B cell (primary cell): Measurements from ENCODE around the gene IGLL5. TPM values are rescaled to one million over a fixed set of nuclear protein-coding genes. Genes with fewer than 3 reads are reported as not detected.
A peak's percentile ranks its signal among the peaks of the same experiment; 100 is the strongest.

Source experiments
- ATAC-seq: fragments of 200-7000 bp; cut with Tn5 transposase; one replicate; pipeline ENCODE4 v1.10.0; 2021; ENCODE audit warnings: low read depth, mild to moderate bottlenecking, moderate number of reproducible peaks, moderate library complexity
- CTCF ChIA-PET: fragments of 350-600 bp; sonication (Branson Sonifier 250); formaldehyde crosslinking; loops from one replicate; lab custom pipeline; 2021; ENCODE audit warnings: antibody characterized with exemption, inconsistent platforms; lab: Charles Lee
- POLR2A ChIA-PET: fragments of 350-600 bp; sonication (Branson Sonifier 250); formaldehyde crosslinking; loops from one replicate; lab custom pipeline; 2021; ENCODE audit warnings: antibody characterized with exemption; lab: Charles Lee
- DNase-seq: peaks from one replicate; pipeline ENCODE4 v3.0.0; 2013
- H2AFZ ChIP-seq: 2 replicates; pipeline ENCODE4 v1.6.1; 2012; ENCODE audit warnings: mild to moderate bottlenecking, low read depth, low read length; ENCODE audit not compliant: insufficient read depth, poor library complexity, severe bottlenecking
- H3K27ac ChIP-seq, 2 donors: 1 replicate in 1 of 2; 2 replicates in 1 of 2; pipeline ENCODE4 v1.5.1; 2012 to 2013; ENCODE audit warnings: low read length in 2 of 2, mild to moderate bottlenecking in 2 of 2, moderate library complexity in 1 of 2
- H3K27me3 ChIP-seq, 4 experiments: fragments of 200-600 bp in 1 of 4; sonication (generic) in 1 of 4; replicated peaks in 1 of 4; 1 replicate in 2 of 4; 2 replicates in 2 of 4; pipeline versions ENCODE4 v1.6.1 to v1.7.0; 2013 to 2016; ENCODE audit warnings: low read length in 3 of 4, mild to moderate bottlenecking in 2 of 4, mixed read lengths in 1 of 4, moderate library complexity in 1 of 4; ENCODE audit not compliant: insufficient read depth in 4 of 4, control insufficient read depth in 3 of 4; ENCODE audit errors: control extremely low read depth in 1 of 4
- H3K36me3 ChIP-seq, 2 experiments: replicated peaks in 1 of 2; 1 replicate in 1 of 2; 2 replicates in 1 of 2; pipeline versions ENCODE4 v1.6.1 to v1.7.1; 2013; ENCODE audit warnings: low read length in 1 of 2; ENCODE audit not compliant: insufficient read depth in 2 of 2, control insufficient read depth in 1 of 2; ENCODE audit errors: control extremely low read depth in 1 of 2, extremely low read depth in 1 of 2
- H3K4me1 ChIP-seq, 2 donors: fragments of 200-600 bp in 1 of 2; sonication (generic) in 1 of 2; 1 replicate in 1 of 2; 2 replicates in 1 of 2; pipeline versions ENCODE4 v1.5.1 to v1.6.1; 2013 to 2017; ENCODE audit warnings: low read length in 2 of 2; ENCODE audit not compliant: control insufficient read depth in 2 of 2, insufficient read depth in 2 of 2
- H3K4me2 ChIP-seq: replicated peaks from 2 replicates; pipeline ENCODE3; 2012; ENCODE audit warnings: mild to moderate bottlenecking, low read depth, low read length; ENCODE audit not compliant: poor library complexity, severe bottlenecking
- H3K4me3 ChIP-seq, 5 experiments: fragments of 200-600 bp in 1 of 5; sonication (generic) in 1 of 5; 1 replicate in 3 of 5; 2 replicates in 2 of 5; pipeline versions ENCODE4 v1.5.1 to v1.7.0; 2011 to 2016; ENCODE audit warnings: low read length in 4 of 5, mild to moderate bottlenecking in 4 of 5, low read depth in 2 of 5, control low read depth in 1 of 5, moderate library complexity in 1 of 5; ENCODE audit not compliant: insufficient read depth in 1 of 5; ENCODE audit errors: control extremely low read depth in 1 of 5, extremely low read depth in 1 of 5
- H3K79me2 ChIP-seq: fragments of 200-600 bp; sonication (generic); one replicate; pipeline ENCODE4 v1.6.0; 2016; ENCODE audit warnings: low read length; ENCODE audit not compliant: control insufficient read depth, insufficient read depth
- H3K9ac ChIP-seq: fragments of 200-600 bp; sonication (generic); 2 replicates; pipeline ENCODE4 v1.6.1; 2017; ENCODE audit warnings: mild to moderate bottlenecking, low read length, moderate library complexity
- H3K9me3 ChIP-seq, 3 donors: one replicate each; pipeline versions ENCODE4 v1.6.1 to v1.7.1; 2013; ENCODE audit warnings: low read length in 2 of 3; ENCODE audit not compliant: control insufficient read depth in 2 of 3, insufficient read depth in 1 of 3; ENCODE audit errors: control extremely low read depth in 1 of 3
- H4K20me1 ChIP-seq: 2 replicates; pipeline ENCODE4 v1.6.0; 2012; ENCODE audit warnings: mild to moderate bottlenecking, low read length; ENCODE audit not compliant: insufficient read depth, control insufficient read depth, poor library complexity, severe bottlenecking
- H3K27ac Mint-ChIP-seq: one replicate; pipeline ENCODE4 v1.8.0; 2021; ENCODE audit warnings: mixed read lengths
- H3K27me3 Mint-ChIP-seq: one replicate; pipeline ENCODE4 v1.8.0; 2021; ENCODE audit warnings: mixed read lengths
- H3K4me1 Mint-ChIP-seq: one replicate; pipeline ENCODE4 v1.8.0; 2021; ENCODE audit warnings: mixed read lengths
- H3K4me3 Mint-ChIP-seq: one replicate; pipeline ENCODE4 v1.8.0; 2021; ENCODE audit warnings: mixed read lengths
- H3K9me3 Mint-ChIP-seq: one replicate; pipeline ENCODE4 v1.8.0; 2022; ENCODE audit warnings: mixed read lengths; ENCODE audit not compliant: insufficient read depth
- EZH2 ChIP-seq: IDR thresholded peaks from 2 replicates; pipeline ENCODE4 v1.6.1; 2012; ENCODE audit warnings: borderline replicate concordance, low read depth, mild to moderate bottlenecking, moderate library complexity, low read length; ENCODE audit not compliant: insufficient read depth, poor library complexity, severe bottlenecking
- WGBS: methylation state at CpG from one replicate; pipeline ENCODE4 v1.1.5; 2013; ENCODE audit warnings: missing lambda C conversion rate; ENCODE audit not compliant: insufficient coverage; 5-methylcytosine and 5-hydroxymethylcytosine counted together
- intact Hi-C: fragments of 100-400 bp; cut with micrococcal nuclease; formaldehyde crosslinking; loops from one replicate; pipeline ENCODE4 v1.10.0; 2022
- polyA minus RNA-seq: library from RNA; depleted of rRNA, polyadenylated mRNA; stranded (reverse); fragments of >200 nt; gene quantifications from 2 replicates; pipeline ENCODE4 v1.2.3, GENCODE V29; 2012
- polyA plus RNA-seq: library from polyadenylated mRNA; depleted of rRNA; stranded (reverse); fragments of >200 nt; gene quantifications from 2 replicates; pipeline ENCODE4 v1.2.3, GENCODE V29; 2012
- total RNA-seq, 2 donors: library from RNA; stranded (reverse); fragments of 120-200 nt in 1 of 2; gene quantifications; 1 replicate in 1 of 2; 2 replicates in 1 of 2; pipeline versions ENCODE4 v1.2.3 to v1.2.4, GENCODE V29; 2013 to 2022
- TF ChIP-seq, protein P1 (sequence below): fragments of 200-600 bp; IDR thresholded peaks from one replicate; pipeline ENCODE4 v1.8.0; 2022; ENCODE audit warnings: antibody characterized with exemption, mild to moderate bottlenecking

Gene IGLL5
- 39.8 and 46.9 TPM in 2 replicates for total RNA-seq
- total RNA-seq (2013): 153 TPM
- polyA plus RNA-seq: 324 and 365 TPM in 2 replicates
- 190 and 274 TPM in 2 replicates for polyA minus RNA-seq

DNA sequence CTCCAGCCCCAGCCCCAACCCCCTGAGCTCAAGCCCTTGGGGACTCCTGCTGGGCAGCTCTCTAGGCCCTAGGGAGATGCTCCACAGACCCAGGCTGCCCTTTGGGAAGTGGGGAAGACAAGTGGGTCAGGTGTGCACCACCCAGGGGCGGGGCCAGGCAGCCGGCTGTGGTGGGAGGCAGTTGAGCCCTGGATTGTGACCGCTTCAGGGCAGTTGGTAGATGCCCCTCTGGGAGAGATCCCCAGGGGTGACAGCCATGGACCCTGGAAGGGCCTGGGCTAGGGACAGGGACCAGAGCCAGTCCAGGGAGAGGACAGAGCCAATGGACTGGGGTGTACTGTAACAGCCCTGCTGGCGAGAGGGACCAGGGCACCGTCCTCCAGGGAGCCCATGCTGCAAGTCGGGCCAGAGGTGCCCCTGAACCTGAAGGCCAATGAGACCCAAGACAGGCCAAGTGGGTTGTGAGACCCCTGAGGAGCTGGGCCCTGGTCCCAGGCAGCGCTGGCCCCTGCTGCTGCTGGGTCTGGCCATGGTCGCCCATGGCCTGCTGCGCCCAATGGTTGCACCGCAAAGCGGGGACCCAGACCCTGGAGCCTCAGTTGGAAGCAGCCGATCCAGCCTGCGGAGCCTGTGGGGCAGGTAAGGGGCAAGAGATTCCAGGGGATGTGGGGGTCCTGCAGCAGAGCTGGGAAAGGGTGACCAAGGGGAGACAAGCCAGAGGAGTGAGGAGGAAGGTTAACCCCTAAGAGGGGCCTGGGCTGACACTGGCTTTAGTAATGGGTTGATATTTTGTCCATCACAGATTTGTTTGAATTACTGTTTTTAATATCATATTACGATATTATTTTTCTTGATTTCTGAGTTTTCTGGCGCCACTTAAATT is at the start of gene IGLL5:
Gene IGLL5, plus strand, starts transcription at position 196 of the 883 bp plus-strand sequence. Its CDS starts 238 bp downstream, at position 434.
- H3K4me1 ChIP-seq: peaks cover 54 to 74% of the 10 kb centered on the region in 2 donors
- H3K9me3 Mint-ChIP-seq: no peaks in the 10 kb centered on the region
- intact Hi-C loops: no loop called here
- H3K27ac ChIP-seq: peak within 1 kb of the TSS; percentile 54 to 58
- peaks cover 0 to 57% (median 1%) of the 10 kb centered on the region in 3 donors for H3K9me3 ChIP-seq
- 43% methylated on average over 13 of the region's 15 CpGs for WGBS
- peaks cover 79% of the 10 kb centered on the region for H3K79me2 ChIP-seq
- peak within 1 kb of the TSS; percentile 45 for H3K9ac ChIP-seq
- peak; percentile 28 for DNase-seq
- no peak within 1 kb of the TSS for H2AFZ ChIP-seq
- H4K20me1 ChIP-seq: peaks cover 2% of the 10 kb centered on the region
- peak within 1 kb of the TSS; percentile 70 for H3K4me2 ChIP-seq
- no peak for ATAC-seq
- TF ChIP-seq, protein P1, sequence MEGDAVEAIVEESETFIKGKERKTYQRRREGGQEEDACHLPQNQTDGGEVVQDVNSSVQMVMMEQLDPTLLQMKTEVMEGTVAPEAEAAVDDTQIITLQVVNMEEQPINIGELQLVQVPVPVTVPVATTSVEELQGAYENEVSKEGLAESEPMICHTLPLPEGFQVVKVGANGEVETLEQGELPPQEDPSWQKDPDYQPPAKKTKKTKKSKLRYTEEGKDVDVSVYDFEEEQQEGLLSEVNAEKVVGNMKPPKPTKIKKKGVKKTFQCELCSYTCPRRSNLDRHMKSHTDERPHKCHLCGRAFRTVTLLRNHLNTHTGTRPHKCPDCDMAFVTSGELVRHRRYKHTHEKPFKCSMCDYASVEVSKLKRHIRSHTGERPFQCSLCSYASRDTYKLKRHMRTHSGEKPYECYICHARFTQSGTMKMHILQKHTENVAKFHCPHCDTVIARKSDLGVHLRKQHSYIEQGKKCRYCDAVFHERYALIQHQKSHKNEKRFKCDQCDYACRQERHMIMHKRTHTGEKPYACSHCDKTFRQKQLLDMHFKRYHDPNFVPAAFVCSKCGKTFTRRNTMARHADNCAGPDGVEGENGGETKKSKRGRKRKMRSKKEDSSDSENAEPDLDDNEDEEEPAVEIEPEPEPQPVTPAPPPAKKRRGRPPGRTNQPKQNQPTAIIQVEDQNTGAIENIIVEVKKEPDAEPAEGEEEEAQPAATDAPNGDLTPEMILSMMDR: no peak
- no peak for TF ChIP-seq EZH2
- CTCF ChIA-PET: interaction anchor here (1.7 to 11.1 kb wide), 3 partner anchors 36 to 77 kb away, joined by 4 to 364 read pairs (median 125); no protein-coding TSS in a partner anchor
- H3K4me1 Mint-ChIP-seq: peaks cover 84% of the 10 kb centered on the region
- peak within 1 kb of the TSS; percentile 54 to 76 (median 74) for H3K4me3 ChIP-seq
- peak within 1 kb of the TSS; percentile 89 for H3K4me3 Mint-ChIP-seq
- POLR2A ChIA-PET: no interaction called here
- peaks cover 0 to 10% (median 3%) of the 10 kb centered on the region in 4 experiments for H3K27me3 ChIP-seq
- peaks cover 24% of the 10 kb centered on the region for H3K27me3 Mint-ChIP-seq
- H3K36me3 ChIP-seq: peaks cover 0 to under 1% of the 10 kb centered on the region in 2 experiments
- H3K27ac Mint-ChIP-seq: peak within 1 kb of the TSS; percentile 82
